HG03103 (cell line): ENCODE measurements around the gene NDUFA6.
A peak's percentile ranks its signal among the peaks of the same experiment; 100 is the strongest.
"Not testable (repeated sequence)": the region's sequence is repeated elsewhere in the genome, so short reads cannot be mapped to it uniquely, and the experiment has no call there.

Source experiments
- ATAC-seq: cut with Tn5 transposase; IDR thresholded peaks from one replicate; pipeline ENCODE4 v1.9.1; 2021; ENCODE audit warnings: low read depth; ENCODE audit not compliant: unreplicated experiment

Gene NDUFA6

DNA sequence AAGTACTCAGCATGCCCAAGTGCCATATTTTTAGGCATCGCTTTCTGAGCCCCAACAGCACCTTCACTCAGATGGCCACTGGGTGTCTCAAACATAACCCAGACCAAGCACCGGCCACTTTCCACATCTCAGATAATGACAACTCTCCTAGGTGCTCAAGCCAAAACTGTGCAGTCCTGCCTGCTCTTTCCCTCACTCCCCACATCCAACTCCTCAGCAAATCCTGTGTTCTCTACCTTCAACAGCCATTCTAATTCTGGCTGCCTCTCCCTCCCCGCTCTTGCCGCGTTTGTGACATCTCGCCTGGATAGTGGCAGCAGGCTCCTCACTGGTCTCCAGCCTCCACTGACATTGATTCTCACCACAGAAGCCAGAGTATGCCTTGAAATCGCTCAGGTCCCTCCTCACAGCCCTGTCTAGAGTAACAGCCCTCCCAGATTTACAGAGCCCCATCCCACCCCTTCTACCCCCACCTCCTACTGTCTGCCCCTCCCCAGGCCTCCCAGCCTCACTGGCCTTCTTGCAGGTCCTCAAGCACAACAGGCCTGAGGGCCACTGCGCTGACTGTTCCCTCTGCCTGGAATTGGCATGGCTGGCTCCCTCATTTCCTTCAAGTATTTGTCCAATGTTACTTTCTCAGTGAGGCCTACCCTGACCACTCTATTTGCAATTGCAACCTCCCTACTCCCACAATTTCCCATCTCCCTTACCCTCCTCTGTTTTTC, 17.8 kb downstream of the NDUFA6 start:
- ATAC-seq, result no peak

DNA sequence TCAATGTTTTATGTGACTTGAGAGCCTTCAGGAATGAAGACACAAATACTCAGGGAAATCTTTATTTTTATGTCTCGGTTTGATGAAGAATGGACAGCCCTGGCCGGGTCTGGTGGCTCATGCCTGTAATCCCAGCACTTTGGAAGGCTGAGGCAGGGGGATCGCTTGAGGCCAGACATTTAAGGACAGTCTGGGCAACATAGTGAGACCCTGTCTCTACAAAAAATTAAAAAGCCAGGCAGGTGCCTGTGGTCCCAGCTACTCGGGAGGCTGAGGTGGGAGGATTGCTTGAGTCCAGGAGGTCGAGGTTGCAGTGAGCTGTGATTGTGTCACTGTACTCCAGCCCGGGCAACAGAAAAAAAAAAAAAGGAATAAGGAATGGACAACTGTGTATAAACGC, 19.1 kb downstream of the NDUFA6 start:
- ATAC-seq, result not testable (repeated sequence)

DNA sequence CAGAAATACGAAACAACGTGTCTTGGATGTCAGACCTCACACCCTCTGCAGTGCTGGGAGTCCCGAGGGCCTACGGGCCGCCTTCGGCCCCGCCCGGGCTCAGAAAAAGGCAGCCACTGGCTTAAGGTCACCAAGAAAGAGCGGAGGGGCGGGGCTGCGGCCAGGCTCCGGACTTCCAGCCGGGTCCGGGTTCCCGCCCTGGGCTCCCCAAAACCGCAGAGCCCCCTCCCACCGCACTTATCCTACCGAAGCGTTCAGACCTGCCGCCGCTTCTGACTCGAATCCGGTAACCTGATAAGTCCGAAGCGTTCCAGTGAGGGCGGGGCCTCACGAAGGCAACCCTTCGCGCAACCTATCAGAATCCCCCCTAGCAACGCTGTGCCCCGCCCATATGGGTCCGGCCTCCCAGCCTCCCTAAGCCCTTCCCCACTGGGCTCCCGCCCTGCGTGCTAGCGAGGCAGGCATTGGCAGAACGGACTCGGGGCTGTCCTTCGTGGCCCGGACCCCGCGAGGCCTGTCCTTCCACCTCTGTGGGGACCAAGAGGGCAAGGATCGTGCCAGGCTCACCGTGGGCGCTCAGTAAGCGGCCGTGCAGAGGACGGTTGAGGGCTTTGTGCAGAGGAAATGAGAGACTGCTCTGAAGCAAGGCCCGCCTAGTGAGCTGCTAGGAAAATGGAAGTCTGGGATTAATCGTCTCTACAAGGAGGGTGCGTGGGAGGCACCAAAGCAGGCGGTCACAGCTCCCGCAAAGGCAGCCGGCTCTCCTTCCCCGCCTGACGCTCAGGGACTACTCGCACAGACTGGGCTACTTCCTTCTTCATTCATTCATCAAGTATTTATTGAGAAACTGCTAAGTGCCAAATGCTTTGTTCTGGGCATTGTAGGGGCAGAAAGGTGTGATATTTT, 19.8 kb downstream of the NDUFA6 start, which contains the start of gene NAGA:
NAGA (minus strand) TSS at position 296 of the 906 bp plus-strand sequence. CDS start 515 bp downstream, outside the sequence.
- ATAC-seq, result peak; percentile 82

DNA sequence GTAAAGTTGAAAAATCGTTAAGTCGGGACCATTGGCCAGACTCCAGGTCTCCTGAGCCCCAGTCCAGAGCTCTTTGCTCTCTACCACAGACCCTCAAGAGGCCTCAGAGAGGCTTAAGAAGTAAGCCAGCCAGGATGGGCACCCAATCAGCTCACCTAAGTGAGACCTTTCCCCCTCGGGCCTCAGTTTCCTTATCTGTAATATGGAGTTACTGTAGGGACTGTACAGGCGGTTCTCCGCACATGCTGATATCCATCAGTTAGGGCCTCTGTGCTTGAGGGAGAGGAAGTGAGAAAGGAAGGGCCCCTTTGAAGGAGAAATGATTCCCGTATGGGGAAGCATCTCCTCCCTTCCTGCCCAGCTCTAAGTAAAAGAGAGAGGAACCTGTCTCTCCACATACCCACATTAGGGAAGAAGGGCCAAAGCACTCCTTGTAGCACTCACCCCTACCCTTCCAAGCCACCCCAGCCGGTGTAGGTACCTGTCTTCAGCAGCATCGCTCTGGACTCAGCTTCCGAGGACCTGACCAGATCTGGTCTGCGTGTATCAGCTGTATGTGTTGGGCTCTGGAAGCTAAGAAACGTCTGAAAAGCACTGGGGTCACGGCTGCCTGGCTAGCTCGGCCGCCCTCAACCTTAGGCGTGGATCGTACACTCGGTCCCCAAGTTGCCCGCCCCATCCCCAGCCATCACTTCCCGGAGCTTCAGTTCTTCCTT, 20.6 kb downstream of the NDUFA6 start:
- no peak for ATAC-seq

DNA sequence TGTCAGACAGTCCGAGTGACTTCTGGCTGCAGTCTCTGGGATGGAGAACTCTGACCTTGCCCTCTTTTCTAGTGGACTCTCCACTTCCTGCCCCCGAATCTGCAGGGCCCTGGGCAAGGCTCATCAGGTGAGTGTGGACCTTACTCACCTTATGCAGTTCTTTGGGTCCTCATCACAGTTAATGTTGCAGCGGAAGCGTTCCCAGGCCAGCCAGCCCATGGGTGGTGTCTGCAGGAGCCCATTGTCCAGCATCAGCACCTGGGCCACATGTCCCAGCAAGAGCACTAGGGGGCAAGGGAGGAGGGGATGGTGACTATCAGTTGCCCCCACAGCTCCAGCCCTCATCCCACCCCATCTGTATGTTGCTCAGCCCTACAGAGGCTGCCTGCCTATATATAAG, 22.3 kb downstream of the NDUFA6 start:
- no peak for ATAC-seq

DNA sequence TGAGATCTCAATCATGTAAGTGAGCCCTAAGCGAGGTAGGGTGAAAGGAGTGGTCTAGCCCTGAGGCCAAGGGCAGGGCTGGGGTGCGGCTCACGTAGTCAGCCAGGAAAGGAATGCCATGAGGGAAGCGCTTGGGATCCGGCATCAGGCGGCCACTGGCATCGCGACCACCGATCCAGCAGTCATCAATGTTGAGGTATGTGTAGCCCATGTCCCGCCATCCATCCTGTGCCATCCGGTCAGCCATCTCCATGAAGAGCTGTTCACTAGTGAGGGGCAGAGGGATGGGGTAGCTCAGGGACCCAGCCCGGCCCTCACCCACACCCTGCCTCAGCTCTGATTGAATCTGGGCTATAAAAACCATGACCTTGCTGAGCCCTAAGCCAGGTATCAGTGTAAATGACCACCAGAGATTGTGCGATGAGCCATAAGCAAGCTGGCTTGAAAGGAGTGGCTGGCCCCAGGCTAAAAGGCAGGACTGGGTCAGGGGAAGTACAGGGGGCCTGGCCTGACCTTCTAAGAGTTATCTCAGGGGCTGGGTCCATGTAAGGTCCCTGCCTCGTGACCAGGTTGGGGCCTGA, 22.8 kb downstream of the NDUFA6 start:
- ATAC-seq, result no peak

DNA sequence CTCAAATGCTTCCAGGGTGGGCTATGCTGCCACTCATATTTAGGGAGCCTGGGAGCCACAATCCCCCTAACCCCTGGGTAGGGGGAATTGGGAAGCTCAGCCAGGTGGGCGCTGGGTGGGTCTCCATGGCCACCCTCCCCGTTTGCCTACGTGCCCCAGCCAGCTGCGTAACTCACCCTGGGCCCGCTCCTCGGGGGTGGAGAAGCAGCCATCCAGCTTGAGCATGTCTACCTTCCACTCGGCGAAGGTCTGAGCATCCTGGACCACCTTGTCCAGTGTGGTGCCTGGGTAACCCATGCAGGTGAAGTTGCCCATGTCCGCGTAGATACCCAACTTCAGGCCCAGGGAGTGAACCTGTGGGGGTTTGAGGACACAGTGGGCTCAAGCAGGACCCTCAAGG, 23.6 kb downstream of the NDUFA6 start:
- no peak for ATAC-seq

DNA sequence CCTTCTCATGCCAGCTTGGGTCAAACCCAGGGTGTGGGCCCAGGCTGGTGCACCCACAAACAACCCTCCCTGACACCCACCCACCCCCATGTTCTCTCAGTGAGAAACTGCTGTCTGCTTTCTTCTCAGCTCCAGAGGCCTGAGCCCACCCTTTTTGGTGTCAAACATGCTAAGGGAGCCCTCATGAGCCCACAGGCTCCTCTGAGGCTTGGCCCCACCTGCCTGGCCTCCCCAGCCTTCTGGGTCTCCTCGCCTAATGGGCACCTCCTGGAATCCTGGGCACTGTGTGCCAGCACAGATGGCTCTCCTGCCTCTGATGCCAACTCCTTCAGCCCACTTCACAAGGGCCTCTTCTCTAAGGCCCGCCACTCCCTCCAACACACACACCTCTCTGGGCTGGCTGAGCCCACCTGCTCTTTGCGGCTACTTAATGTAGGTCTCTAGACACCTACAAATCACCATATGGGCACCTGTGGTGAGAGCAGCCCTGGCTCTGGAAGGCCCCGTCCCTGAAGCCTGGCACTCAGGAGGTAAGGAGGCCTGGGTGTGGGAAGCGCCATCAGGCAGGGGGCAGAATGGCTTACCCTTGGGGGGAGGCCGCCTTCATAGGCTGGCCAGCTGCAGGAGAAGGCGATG, 24.3 kb downstream of the NDUFA6 start:
- ATAC-seq, result no peak

DNA sequence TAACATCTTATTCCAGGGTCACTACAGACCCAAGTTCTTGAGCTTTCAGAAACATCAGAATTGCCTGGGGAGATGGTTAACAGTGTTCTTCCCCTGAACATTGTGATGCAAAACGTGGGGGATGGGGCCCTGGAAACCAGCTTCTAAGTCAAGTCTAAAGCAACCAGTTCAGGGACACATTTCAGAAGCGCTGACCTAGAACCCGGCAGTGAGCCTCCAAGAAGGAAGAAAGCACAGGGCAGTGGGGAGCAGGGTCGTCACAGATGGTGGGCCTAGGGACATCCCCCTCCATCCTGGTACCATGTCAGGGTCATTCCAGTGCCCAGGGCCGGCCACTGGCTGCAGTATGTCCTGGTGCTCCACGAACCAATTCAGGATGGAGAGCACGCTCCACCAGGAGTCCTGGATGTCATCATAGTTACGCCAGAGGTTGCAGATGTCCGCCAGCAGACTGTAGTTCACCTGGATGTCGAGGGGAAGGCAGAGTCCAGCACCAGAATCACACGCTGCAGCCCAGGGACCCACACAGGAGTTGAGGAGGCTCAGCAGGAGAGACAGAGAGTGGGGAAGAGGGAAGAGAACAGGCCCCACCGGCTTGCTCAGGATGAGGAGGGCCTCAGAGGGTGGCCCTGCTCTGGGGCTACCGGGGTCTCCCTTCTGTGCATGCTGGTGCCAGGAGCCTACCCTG, 25.0 kb downstream of the NDUFA6 start:
- ATAC-seq, result no peak

DNA sequence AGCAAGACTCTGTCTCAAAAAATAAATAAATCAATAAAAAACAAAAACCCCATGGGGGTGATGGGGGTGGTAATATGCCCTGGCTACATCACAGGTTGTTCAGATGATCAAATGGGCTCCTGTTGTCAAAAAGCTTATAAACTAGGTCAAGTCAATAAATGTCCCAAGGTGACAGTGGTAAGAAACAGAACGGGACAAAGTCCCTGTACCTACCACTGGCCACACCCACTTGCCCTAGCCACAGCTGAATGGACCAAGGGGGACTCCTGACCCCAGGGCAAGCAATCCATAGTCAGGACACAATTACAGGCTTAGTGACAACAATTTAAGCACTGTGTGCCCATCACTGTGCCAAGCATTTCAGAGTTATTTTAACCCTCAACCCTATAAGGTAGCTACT, 25.9 kb downstream of the NDUFA6 start:
- ATAC-seq, result no peak

DNA sequence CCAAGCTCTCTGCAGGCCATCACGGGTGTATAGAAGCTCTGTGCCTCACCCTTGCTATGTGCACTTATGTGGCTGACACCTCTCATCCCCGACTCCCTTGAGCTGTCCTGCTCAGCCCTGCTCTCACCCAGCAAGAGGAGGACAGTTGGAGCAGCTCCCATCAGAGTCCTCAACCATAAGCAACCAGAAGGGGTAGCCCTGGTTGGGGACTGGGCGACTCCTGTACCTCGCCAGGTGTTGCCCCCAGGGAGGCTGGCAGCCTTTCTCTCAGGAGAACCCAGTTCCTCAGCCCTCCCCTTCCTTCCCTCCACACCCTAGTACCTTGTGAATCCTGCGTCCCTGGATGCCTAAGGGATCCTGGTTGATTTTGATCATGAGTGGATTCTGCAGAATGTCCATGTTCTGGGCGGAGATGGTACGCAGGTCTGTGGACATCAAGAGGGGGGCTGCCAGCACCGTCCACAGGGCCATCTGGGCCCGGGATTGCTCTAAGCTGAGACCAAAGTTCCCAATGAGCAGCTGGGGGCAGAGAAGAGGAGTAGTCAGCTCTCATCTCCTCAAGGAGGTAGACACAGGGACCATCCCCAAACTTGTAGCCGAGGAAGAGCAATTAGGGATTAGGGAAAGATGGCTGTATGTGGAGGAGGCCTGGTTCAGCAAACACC, 27.9 kb downstream of the NDUFA6 start:
- no peak for ATAC-seq

DNA sequence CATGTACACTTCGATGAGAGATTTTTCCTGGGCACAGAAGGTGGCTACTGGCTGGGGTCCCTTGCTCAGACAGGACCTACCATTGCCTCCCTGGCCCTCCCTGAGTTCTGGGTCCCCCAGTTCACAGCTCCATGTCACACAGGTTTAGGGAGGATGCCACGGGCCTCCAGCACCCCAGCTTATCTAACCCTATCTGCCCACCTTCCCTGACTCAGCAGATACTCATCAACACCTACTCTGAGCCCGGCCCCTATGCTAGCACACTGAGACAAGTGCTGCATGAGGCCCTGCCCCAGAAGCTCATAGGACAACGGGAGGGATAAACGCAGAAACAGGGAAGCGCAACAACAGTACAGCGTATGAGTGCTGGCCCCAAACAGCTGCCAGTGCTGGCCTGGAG, 29.5 kb downstream of the NDUFA6 start:
- no peak for ATAC-seq

DNA sequence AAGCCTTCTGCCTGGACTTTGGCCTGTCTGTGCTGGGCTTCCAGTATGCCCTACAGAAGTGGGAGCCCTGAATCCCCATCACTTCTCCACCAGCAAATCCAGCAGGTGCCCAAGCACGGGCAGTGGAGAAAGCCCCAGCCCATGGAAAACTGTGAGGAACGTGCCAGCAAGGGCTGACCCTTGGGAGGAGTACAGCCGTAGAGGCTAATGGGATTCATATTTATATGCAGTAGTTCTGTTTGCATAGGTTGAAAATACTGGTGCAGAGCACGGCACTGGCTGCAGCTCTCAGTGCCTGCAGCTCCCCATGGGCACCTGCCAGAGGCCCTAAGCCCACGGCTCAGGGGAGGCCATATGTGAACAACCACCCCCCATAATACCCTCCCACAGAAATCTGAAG, 30.1 kb downstream of the NDUFA6 start:
- ATAC-seq, result no peak

DNA sequence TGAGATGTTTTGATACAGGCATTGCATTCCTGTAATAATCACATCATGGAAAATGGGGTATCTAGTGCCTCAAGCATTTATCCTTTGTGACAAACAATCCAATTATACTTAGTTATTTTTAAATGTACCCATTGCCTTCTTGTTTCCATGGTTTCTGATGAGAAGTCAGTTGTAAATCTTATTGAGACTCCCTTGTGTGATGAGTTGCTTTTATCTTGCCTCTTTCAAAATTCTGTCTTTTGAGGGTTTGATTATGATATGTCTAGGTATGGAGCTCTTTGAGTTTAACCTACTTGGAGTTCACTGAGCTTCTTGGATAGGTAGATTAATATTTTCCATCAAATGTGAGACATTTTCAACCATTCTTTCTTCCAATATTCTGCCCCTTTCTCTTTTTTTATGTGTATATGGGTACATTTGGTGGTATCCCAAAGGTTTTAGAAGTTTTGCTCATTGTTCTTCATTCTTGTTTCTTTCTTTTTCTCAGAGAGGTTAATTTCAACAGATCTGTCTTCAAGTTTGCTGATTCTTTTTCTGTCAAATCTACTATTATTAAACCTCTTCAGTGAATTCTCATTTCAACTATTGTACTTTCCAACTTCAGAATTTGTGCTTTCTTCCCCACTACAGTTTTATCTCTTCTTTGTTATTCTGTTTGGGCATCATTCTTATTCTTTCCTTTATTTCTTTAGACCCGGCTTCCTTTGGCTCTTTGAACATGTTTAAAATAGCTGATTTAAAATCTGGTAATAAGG, 33.6 kb downstream of the NDUFA6 start:
- no peak for ATAC-seq

DNA sequence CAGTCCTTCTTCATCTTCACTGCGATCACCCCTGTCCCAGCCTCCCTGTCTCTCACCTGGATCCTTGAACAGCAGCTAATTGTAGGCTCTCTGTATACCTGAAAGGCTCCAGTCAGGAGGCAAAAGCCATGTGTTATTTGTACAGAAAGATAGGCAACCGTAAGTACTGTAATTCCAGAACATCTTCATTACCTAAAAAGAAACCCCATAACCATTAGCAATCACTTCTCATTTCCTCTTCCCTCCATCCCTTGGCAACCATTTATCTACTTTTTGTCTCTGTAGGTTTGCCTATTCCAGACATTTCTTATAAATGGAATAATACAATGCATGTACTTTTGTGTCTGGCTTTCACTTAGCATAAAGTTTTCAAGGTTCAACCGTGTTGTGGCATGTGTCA, 37.8 kb downstream of the NDUFA6 start:
- ATAC-seq, result no peak

DNA sequence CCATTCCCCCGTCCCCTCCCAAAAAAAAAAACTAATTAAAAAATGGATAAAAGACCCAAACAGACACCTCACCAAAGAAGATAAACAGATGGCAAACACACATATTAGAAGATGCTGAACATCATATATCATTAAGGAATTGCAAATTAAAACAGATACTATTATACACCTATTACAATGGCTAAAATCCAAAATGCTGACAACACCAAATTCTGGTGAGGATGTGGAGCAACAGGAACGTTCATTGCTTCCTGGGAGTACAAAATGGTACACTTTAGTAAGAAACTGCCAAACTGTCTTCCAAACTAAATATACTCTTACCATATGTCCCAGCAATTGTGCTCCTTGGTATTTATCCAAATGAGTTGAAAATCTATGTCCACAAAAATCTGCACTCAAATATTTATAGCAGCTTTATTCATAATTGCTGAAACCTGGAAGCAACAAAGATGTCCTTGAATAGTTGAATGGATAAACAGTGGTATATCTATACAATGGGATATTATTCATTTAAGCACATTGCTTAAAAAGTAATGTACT, 39.9 kb downstream of the NDUFA6 start:
- no peak for ATAC-seq

DNA sequence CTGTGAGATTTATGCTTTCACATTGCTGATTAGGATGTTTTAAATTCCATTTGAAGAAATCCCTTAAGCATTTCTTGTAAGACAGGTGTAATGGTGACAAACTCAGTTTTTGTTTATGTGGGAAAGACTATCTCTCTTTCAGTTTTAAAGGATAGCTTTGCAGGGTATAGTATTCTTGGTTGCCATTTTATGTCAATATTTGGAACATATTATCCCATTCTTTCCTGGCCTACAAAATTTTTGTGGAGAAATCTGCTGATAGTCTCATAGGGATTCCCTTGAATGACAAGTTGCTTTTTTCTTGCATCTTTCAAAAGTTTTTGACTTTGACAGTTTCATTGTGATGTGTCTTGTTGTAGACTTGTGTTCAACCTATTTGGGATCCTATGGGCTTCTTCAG, 48.8 kb downstream of the NDUFA6 start:
- ATAC-seq, result no peak

DNA sequence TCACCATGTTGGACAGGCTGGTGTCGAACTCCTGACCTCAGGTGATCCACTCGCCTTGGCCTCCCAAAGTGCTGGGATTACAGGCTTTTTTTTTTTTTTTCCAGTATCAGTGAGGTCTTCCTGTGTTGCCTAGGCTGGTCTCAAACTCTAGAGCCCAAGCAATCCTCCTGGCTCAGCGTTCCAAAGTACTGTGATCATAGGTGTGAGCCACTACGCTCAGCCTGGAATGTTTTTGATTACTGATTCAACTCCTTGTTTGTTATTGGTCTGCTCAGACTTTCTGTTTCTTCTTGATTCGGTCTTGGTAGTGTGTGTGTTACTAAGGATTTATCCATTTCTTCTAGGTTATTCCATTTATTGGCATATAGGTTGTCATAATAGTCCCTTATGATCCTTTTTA, 51.3 kb downstream of the NDUFA6 start:
- no peak for ATAC-seq
